HUES6 (cell line): ENCODE results near the gene SP5.

Source experiments
- H3K27ac ChIP-seq: 2 replicates; pipeline ENCODE4 v1.7.0; 2013; ENCODE audit warnings: low read depth, mild to moderate bottlenecking, low read length, inconsistent platforms
- H3K27me3 ChIP-seq: 2 replicates; pipeline ENCODE4 v1.6.1; 2013; ENCODE audit warnings: low read length; ENCODE audit not compliant: control insufficient read depth, insufficient read depth
- H3K36me3 ChIP-seq: 2 replicates; pipeline ENCODE4 v1.6.1; 2013; ENCODE audit warnings: low read length; ENCODE audit not compliant: control insufficient read depth, insufficient read depth
- H3K4me1 ChIP-seq: 2 replicates; pipeline ENCODE4 v1.6.1; 2013; ENCODE audit warnings: low read length; ENCODE audit not compliant: control insufficient read depth, insufficient read depth
- H3K4me3 ChIP-seq: 2 replicates; pipeline ENCODE4 v1.5.1; 2013; ENCODE audit warnings: low read depth, low read length
- H3K9ac ChIP-seq: one replicate; pipeline ENCODE4 v1.6.1; 2013; ENCODE audit warnings: mild to moderate bottlenecking, low read length
- H3K9me3 ChIP-seq: 2 replicates; pipeline ENCODE4 v1.6.1; 2013; ENCODE audit warnings: low read depth, low read length; ENCODE audit not compliant: control insufficient read depth, insufficient read depth

Gene SP5

GRCh38 chr2:170711196-170711773 is 3.9 kb upstream of the SP5 start:
- H3K4me1 ChIP-seq, result peaks cover 33% of the 10 kb centered on the region
- no peaks in the 10 kb centered on the region for H3K36me3 ChIP-seq
- peak overlapping the region; percentile 72 for H3K4me3 ChIP-seq
- peaks cover 83% of the 10 kb centered on the region for H3K27me3 ChIP-seq
- H3K9ac ChIP-seq, result peak overlapping the region; percentile 82
- peak overlapping the region; percentile 54; the same call in 1 of the 2 replicates for H3K27ac ChIP-seq
- H3K9me3 ChIP-seq, result no peaks in the 10 kb centered on the region

- Histone ChIP-seq H3K36me3 (peaks cover 3% of the 10 kb centered on the region; the same call in 1 of the 2 replicates), H3K9me3 (no peaks in the 10 kb centered on the region), H3K27ac (peak overlapping the region; percentile 88; the same call in 1 of the 2 replicates), H3K9ac (peak overlapping the region; percentile 99), H3K4me3 (peak overlapping the region; percentile 72), H3K4me1 (peaks cover 33% of the 10 kb centered on the region), H3K27me3 (peaks cover 88% of the 10 kb centered on the region)
These were observed 3.1 kb upstream of the SP5 start for GRCh38 chr2:170711774-170712652.

GRCh38 chr2:170712653-170713542 is 2.2 kb upstream of the SP5 start:
- H3K9ac ChIP-seq, result peak overlapping the region; percentile 99
- peaks cover 93% of the 10 kb centered on the region for H3K27me3 ChIP-seq
- peak overlapping the region; percentile 72 for H3K4me3 ChIP-seq
- peaks cover 35% of the 10 kb centered on the region for H3K4me1 ChIP-seq
- H3K9me3 ChIP-seq, result no peaks in the 10 kb centered on the region
- H3K27ac ChIP-seq, result peak overlapping the region; percentile 88; the same call in 1 of the 2 replicates
- peaks cover 11% of the 10 kb centered on the region; the same call in 1 of the 2 replicates for H3K36me3 ChIP-seq

- Histone ChIP-seq H3K9me3 (no peaks in the 10 kb centered on the region), H3K36me3 (peaks cover 20% of the 10 kb centered on the region; the same call in 1 of the 2 replicates), H3K4me3 (peak overlapping the region; percentile 72), H3K27ac (peak overlapping the region; percentile 88; the same call in 1 of the 2 replicates), H3K9ac (peak overlapping the region; percentile 99), H3K4me1 (peaks cover 30% of the 10 kb centered on the region), H3K27me3 (peaks cover 93% of the 10 kb centered on the region)
These were observed 1.4 kb upstream of the SP5 start for GRCh38 chr2:170713543-170714380.

GRCh38 chr2:170714381-170715061 is 616 bp upstream of the SP5 start:
- Histone ChIP-seq H3K27ac (peak overlapping the region; percentile 88; the same call in 1 of the 2 replicates), H3K36me3 (peaks cover 27% of the 10 kb centered on the region; the same call in 1 of the 2 replicates), H3K27me3 (peaks cover 95% of the 10 kb centered on the region), H3K4me3 (peak overlapping the region; percentile 72), H3K9me3 (no peaks in the 10 kb centered on the region), H3K9ac (peak overlapping the region; percentile 99), H3K4me1 (peaks cover 30% of the 10 kb centered on the region)

- H3K27ac ChIP-seq, result peak overlapping the region; percentile 81; the same call in 1 of the 2 replicates
- H3K9me3 ChIP-seq, result no peaks in the 10 kb centered on the region
- H3K27me3 ChIP-seq, result peaks cover 80% of the 10 kb centered on the region
- H3K4me1 ChIP-seq, result peaks cover 24% of the 10 kb centered on the region
- H3K9ac ChIP-seq, result peak overlapping the region; percentile 99
- H3K36me3 ChIP-seq, result peaks cover 32% of the 10 kb centered on the region; the same call in 1 of the 2 replicates
- peak overlapping the region; percentile 72 for H3K4me3 ChIP-seq
These were observed 1.0 kb downstream of the SP5 start for GRCh38 chr2:170715932-170716777.

- Histone ChIP-seq H3K4me3 (peak overlapping the region; percentile 62), H3K9ac (peak overlapping the region; percentile 94), H3K9me3 (no peaks in the 10 kb centered on the region)
These were observed 1.9 kb downstream of the SP5 start for GRCh38 chr2:170716851-170717598.

GRCh38 chr2:170717599-170717963 is 2.4 kb downstream of the SP5 start:
- Histone ChIP-seq H3K4me1 (peaks cover 20% of the 10 kb centered on the region), H3K36me3 (peaks cover 44% of the 10 kb centered on the region; the same call in 1 of the 2 replicates), H3K9me3 (no peaks in the 10 kb centered on the region), H3K4me3 (peak overlapping the region; percentile 62), H3K27me3 (peaks cover 66% of the 10 kb centered on the region), H3K27ac (peak overlapping the region; percentile 81; the same call in 1 of the 2 replicates), H3K9ac (peak overlapping the region; percentile 94)

More at GRCh38 chr2:170716851-170717598, 1.9 kb downstream of the SP5 start:
- H3K27ac ChIP-seq, result peak overlapping the region; percentile 81; the same call in 1 of the 2 replicates
- H3K27me3 ChIP-seq, result peaks cover 72% of the 10 kb centered on the region
- peaks cover 41% of the 10 kb centered on the region; the same call in 1 of the 2 replicates for H3K36me3 ChIP-seq
- peaks cover 24% of the 10 kb centered on the region for H3K4me1 ChIP-seq
